HG03439 (cell line): Measurements from ENCODE around the gene USP17L11.
"Not testable (repeated sequence)": the region's sequence is repeated elsewhere in the genome, so short reads cannot be mapped to it uniquely, and the experiment has no call there.

Source experiments
- ATAC-seq: cut with Tn5 transposase; IDR thresholded peaks from one replicate; pipeline ENCODE4 v1.9.1; 2021; ENCODE audit warnings: mild to moderate bottlenecking, moderate library complexity; ENCODE audit not compliant: unreplicated experiment

The USP17L11 gene, protein sequence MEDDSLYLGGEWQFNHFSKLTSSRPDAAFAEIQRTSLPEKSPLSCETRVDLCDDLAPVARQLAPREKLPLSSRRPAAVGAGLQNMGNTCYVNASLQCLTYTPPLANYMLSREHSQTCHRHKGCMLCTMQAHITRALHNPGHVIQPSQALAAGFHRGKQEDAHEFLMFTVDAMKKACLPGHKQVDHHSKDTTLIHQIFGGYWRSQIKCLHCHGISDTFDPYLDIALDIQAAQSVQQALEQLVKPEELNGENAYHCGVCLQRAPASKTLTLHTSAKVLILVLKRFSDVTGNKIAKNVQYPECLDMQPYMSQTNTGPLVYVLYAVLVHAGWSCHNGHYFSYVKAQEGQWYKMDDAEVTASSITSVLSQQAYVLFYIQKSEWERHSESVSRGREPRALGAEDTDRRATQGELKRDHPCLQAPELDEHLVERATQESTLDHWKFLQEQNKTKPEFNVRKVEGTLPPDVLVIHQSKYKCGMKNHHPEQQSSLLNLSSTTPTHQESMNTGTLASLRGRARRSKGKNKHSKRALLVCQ

DNA sequence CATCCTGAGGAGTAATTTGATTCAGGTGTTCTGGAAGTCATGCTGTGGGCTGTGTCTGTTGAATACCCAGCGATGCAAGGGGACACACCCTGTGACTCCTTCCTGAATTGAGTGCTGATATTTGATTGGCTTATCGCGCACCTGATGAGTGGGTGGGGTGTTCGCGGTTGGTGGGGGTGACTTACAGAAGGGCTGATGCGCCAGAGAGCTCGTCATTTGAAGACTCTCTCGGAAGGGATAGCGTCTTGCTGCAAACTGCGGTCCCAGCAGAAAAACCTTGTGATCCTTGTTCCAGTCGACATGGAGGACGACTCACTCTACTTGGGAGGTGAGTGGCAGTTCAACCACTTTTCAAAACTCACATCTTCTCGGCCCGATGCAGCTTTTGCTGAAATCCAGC is at the start of gene USP17L11:
Gene USP17L11 (plus strand): TSS at position 301 of the 400 bp plus-strand sequence. CDS start 0 bp downstream, at position 301.
- ATAC-seq: not testable (repeated sequence)

DNA sequence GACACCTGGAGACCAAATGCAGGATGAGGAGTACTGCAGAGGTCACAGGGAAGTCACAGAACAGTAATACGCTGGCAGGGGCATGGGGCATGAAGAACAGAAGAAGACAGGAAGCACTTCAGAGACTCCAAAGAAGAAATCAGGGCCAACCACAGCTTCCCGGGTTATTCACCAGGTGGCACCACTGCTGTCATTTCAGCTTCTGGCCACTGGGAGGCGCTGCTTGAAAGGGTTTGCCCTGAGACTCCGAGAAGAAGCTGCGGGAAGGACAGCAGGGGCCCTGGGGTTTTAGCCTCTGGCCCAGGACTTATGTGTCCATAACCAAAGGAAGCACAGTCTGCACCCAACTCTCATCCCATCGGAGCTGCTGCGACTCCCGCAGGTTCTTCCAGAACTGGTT is 49.2 kb upstream of the USP17L11 start:
- ATAC-seq: not testable (repeated sequence)

DNA sequence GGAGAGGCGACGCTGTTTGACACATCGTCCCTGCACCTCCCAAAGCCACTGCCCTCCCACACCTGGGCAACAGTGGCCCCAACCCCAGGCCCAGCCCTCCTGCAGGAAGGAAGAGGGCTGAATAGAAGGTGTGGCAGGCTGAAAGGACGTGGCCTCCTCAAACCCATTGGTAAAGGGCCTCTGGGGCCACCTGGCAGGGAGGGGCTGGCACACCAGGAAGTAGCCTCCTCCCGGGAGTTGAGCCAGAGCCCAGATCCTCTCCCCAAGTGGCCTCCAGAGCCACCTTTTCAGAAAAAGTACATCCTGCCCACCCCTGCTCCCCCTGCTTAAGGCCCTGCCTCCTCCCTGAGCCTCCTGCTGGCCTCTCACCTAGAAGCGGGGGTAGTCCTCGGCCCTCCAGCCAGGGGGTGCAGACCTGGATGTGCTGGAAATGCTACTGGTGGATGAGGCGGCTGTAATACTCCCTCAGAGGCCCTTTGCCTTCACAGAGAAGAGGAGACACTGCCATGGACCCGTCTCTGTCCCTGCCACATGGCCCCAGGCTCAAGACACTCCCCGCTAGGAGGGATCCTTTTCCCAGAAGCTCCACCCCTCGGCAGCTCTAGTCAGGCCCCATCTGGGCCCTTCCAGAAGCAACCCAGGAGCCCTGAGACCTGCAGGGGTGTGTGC is 45.3 kb upstream of the USP17L11 start, which contains the start of gene FAM90A26:
Gene FAM90A26 (plus strand): TSS at position 619 of the 669 bp plus-strand sequence. CDS start 2,764 bp downstream, outside the sequence.
- not testable (repeated sequence) for ATAC-seq

DNA sequence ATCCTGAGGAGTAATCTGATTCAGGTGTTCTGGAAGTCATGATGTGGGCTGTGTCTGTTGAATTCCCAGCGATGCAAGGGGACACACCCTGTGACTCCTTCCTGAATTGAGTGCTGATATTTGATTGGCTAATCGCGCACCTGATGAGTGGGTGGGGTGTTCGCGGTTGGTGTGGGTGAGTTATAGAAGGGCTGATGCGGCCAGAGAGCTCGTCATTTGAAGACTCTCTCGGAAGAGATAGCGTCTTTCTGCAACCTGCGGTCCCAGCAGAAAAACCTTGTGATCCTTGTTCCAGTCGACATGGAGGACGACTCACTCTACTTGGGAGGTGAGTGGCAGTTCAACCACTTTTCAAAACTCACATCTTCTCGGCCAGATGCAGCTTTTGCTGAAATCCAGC is 4.8 kb upstream of the USP17L11 start, which contains the start of gene USP17L10:
Gene USP17L10 (plus strand): TSS at position 301 of the 400 bp plus-strand sequence. CDS start 0 bp downstream, at position 301.
- ATAC-seq: not testable (repeated sequence)

DNA sequence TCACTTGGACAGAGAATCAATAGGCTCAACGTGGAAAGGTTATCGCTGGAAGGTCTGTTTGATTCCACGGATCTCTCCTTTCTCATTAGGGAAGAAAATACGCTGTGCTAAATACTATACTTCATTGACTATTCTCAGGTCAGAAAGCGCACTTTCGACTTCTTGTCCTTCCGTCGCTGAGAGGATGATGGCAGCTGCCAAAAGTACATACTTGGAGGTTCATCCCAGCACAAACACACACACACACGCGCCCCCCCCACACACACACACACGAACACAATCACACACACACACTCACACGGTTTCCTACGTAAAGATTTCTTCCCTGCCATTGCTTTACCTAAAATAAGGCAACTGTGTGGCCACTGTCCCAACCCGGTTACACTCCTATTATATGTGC is 504 bp upstream of the USP17L11 start:
- ATAC-seq: not testable (repeated sequence)

DNA sequence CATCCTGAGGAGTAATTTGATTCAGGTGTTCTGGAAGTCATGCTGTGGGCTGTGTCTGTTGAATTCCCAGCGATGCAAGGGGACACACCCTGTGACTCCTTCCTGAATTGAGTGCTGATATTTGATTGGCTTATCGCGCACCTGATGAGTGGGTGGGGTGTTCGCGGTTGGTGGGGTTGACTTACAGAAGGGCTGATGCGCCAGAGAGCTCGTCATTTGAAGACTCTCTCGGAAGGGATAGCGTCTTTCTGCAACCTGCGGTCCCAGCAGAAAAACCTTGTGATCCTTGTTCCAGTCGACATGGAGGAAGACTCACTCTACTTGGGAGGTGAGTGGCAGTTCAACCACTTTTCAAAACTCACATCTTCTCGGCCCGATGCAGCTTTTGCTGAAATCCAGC is 4.6 kb downstream of the USP17L11 start, which contains the start of gene USP17L12:
Gene USP17L12 (plus strand): TSS at position 301 of the 400 bp plus-strand sequence. CDS start 0 bp downstream, at position 301.
- not testable (repeated sequence) for ATAC-seq

DNA sequence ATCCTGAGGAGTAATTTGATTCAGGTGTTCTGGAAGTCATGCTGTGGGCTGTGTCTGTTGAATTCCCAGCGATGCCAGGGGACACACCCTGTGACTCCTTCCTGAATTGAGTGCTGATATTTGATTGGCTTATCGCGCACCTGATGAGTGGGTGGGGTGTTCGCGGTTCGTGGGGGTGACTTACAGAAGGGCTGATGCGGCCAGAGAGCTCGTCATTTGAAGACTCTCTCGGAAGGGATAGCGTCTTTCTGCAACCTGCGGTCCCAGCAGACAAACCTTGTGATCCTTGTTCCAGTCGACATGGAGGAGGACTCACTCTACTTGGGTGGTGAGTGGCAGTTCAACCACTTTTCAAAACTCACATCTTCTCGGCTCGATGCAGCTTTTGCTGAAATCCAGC is 9.4 kb downstream of the USP17L11 start, which contains the start of gene USP17L13:
Gene USP17L13 (plus strand): TSS at position 301 of the 400 bp plus-strand sequence. CDS start 0 bp downstream, at position 301.
- ATAC-seq: not testable (repeated sequence)

DNA sequence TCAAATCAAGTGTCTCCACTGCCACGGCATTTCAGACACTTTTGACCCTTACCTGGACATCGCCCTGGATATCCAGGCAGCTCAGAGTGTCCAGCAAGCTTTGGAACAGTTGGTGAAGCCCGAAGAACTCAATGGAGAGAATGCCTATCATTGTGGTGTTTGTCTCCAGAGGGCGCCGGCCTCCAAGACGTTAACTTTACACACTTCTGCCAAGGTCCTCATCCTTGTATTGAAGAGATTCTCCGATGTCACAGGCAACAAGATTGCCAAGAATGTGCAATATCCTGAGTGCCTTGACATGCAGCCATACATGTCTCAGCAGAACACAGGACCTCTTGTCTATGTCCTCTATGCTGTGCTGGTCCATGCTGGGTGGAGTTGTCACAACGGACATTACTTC is 15.0 kb downstream of the USP17L11 start:
- ATAC-seq: not testable (repeated sequence)

DNA sequence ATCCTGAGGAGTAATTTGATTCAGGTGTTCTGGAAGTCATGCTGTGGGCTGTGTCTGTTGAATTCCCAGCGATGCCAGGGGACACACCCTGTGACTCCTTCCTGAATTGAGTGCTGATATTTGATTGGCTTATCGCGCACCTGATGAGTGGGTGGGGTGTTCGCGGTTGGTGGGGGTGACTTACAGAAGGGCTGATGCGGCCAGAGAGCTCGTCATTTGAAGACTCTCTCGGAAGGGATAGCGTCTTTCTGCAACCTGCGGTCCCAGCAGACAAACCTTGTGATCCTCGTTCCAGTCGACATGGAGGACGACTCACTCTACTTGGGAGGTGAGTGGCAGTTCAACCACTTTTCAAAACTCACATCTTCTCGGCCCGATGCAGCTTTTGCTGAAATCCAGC is 18.9 kb downstream of the USP17L11 start, which contains the start of gene USP17L15:
Gene USP17L15 (plus strand): TSS at position 301 of the 400 bp plus-strand sequence. CDS start 0 bp downstream, at position 301.
- not testable (repeated sequence) for ATAC-seq

DNA sequence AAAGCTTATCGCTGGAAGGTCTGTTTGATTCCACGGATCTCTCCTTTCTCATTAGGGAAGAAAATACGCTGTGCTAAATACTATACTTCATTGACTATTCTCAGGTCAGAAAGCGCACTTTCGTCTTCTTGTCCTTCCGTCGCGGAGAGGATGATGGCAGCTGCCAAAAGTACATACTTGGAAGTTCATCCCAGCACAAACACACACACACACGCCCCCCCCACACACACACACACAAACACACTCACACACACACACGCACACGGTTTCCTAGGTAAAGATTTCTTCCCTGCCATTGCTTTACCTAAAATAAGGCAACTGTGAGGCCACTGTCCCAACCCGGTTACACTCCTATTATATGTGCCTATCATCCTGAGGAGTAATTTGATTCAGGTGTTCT is 23.3 kb downstream of the USP17L11 start:
- not testable (repeated sequence) for ATAC-seq

DNA sequence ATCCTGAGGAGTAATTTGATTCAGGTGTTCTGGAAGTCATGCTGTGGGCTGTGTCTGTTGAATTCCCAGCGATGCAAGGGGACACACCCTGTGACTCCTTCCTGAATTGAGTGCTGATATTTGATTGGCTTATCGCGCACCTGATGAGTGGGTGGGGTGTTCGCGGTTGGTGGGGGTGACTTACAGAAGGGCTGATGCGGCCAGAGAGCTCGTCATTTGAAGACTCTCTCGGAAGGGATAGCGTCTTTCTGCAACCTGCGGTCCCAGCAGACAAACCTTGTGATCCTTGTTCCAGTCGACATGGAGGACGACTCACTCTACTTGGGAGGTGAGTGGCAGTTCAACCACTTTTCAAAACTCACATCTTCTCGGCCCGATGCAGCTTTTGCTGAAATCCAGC is 28.4 kb downstream of the USP17L11 start, which contains the start of gene USP17L17:
Gene USP17L17 (plus strand): TSS at position 301 of the 400 bp plus-strand sequence. CDS start 0 bp downstream, at position 301.
- ATAC-seq: not testable (repeated sequence)

DNA sequence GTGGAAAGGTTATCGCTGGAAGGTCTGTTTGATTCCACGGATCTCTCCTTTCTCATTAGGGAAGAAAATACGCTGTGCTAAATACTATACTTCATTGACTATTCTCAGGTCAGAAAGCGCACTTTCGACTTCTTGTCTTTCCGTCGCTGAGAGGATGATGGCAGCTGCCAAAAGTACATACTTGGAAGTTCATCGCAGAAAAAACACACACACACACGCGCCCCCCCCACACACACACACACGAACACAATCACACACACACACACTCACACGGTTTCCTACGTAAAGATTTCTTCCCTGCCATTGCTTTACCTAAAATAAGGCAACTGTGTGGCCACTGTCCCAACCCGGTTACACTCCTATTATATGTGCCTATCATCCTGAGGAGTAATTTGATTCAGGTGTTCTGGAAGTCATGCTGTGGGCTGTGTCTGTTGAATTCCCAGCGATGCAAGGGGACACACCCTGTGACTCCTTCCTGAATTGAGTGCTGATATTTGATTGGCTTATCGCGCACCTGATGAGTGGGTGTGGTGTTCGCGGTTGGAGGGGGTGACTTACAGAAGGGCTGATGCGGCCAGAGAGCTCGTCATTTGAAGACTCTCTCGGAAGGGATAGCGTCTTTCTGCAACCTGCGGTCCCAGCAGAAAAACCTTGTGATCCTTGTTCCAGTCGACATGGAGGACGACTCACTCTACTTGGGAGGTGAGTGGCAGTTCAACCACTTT is 32.9 kb downstream of the USP17L11 start, which contains the start of gene USP17L18:
Gene USP17L18 (plus strand): TSS at position 678 of the 728 bp plus-strand sequence. CDS start 0 bp downstream, at position 678.
- not testable (repeated sequence) for ATAC-seq

DNA sequence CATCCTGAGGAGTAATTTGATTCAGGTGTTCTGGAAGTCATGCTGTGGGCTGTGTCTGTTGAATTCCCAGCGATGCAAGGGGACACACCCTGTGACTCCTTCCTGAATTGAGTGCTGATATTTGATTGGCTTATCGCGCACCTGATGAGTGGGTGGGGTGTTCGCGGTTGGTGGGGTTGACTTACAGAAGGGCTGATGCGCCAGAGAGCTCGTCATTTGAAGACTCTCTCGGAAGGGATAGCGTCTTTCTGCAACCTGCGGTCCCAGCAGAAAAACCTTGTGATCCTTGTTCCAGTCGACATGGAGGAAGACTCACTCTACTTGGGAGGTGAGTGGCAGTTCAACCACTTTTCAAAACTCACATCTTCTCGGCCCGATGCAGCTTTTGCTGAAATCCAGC is 37.9 kb downstream of the USP17L11 start, which contains the start of gene USP17L19:
Gene USP17L19 (plus strand): TSS at position 301 of the 400 bp plus-strand sequence. CDS start 0 bp downstream, at position 301.
- not testable (repeated sequence) for ATAC-seq

DNA sequence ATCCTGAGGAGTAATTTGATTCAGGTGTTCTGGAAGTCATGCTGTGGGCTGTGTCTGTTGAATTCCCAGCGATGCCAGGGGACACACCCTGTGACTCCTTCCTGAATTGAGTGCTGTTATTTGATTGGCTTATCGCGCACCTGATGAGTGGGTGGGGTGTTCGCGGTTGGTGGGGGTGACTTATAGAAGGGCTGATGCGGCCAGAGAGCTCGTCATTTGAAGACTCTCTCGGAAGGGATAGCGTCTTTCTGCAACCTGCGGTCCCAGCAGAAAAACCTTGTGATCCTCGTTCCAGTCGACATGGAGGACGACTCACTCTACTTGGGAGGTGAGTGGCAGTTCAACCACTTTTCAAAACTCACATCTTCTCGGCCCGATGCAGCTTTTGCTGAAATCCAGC is 42.6 kb downstream of the USP17L11 start, which contains the start of gene USP17L20:
Gene USP17L20 (plus strand): TSS at position 301 of the 400 bp plus-strand sequence. CDS start 0 bp downstream, at position 301.
- not testable (repeated sequence) for ATAC-seq

DNA sequence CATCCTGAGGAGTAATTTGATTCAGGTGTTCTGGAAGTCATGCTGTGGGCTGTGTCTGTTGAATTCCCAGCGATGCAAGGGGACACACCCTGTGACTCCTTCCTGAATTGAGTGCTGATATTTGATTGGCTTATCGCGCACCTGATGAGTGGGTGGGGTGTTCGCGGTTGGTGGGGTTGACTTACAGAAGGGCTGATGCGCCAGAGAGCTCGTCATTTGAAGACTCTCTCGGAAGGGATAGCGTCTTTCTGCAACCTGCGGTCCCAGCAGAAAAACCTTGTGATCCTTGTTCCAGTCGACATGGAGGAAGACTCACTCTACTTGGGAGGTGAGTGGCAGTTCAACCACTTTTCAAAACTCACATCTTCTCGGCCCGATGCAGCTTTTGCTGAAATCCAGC is 47.4 kb downstream of the USP17L11 start, which contains the start of gene USP17L21:
Gene USP17L21 (plus strand): TSS at position 301 of the 400 bp plus-strand sequence. CDS start 0 bp downstream, at position 301.
- ATAC-seq: not testable (repeated sequence)
